Prostate gland (tissue), 2 donors: ENCODE results near the gene DSCAM. TPM values are rescaled to one million over a fixed set of nuclear protein-coding genes. Genes with fewer than 3 reads are reported as not detected.

Experiments used
- DNase-seq: peaks from one replicate; pipeline ENCODE4 v3.0.0-alpha.2; 2019; ENCODE audit warnings: low spot score
- H3K27ac ChIP-seq, 2 donors: fragments of 200-600 bp; sonication (generic); 2 replicates each; pipeline ENCODE4 v1.5.1; 2017 to 2019
- H3K27me3 ChIP-seq: fragments of 200-600 bp; sonication (generic); replicated peaks from 2 replicates; pipeline ENCODE4 v1.5.1; 2019; ENCODE audit not compliant: insufficient read depth
- H3K36me3 ChIP-seq, 2 donors: fragments of 200-600 bp; sonication (generic); 1 replicate in 1 of 2; 2 replicates in 1 of 2; pipeline versions ENCODE4 v1.5.1 to v1.8.1; 2017 to 2019
- H3K4me1 ChIP-seq: fragments of 200-600 bp; sonication (generic); replicated peaks from 2 replicates; pipeline ENCODE4 v1.5.1; 2019
- H3K4me3 ChIP-seq, 2 donors: fragments of 200-600 bp; sonication (generic); 2 replicates each; pipeline ENCODE4 v1.5.1; 2017 to 2019
- H3K9me3 ChIP-seq: fragments of 200-600 bp; sonication (generic); 2 replicates; pipeline ENCODE4 v1.5.1; 2017
- POLR2A ChIP-seq: fragments of 450-650 bp; IDR thresholded peaks from one replicate; pipeline ENCODE4 v1.6.1; 2016; ENCODE audit warnings: antibody characterized with exemption, mild to moderate bottlenecking
- POLR2AphosphoS5 ChIP-seq: sonication (generic); formaldehyde crosslinking; IDR thresholded peaks from one replicate; pipeline ENCODE4 v1.6.1; 2017; ENCODE audit warnings: antibody characterized with exemption
- WGBS: methylation state at CpG from one replicate; pipeline ENCODE4 v1.1.5; 2018; 5-methylcytosine and 5-hydroxymethylcytosine counted together
- intact Hi-C: fragments of 100-400 bp; cut with DNase I; formaldehyde crosslinking; loops from one replicate; pipeline ENCODE4 v1.14.2; 2022
- total RNA-seq, 2 donors: library from RNA; depleted of rRNA; stranded (reverse); fragments of >200 nt; gene quantifications; one replicate each; pipeline ENCODE4 v1.1.0, GENCODE V29; 2016
- TF ChIP-seq, protein P1 (sequence below), 4 experiments: fragments of 200-600 bp in 2 of 4; fragments of 450-650 bp in 2 of 4; sonication (generic) in 2 of 4; IDR thresholded peaks; 1 replicate in 3 of 4; 2 replicates in 1 of 4; pipeline ENCODE4 v1.5.1; 2016 to 2019; ENCODE audit warnings: antibody characterized with exemption in 4 of 4, mild to moderate bottlenecking in 2 of 4, moderate library complexity in 2 of 4

DSCAM gene
- total RNA-seq, 2 donors from 2014 or later = under 0.01 to 1.6 TPM

GRCh38 chr21:40433538-40433937 is 413.4 kb downstream of the DSCAM start:
- TF ChIP-seq, protein P1, sequence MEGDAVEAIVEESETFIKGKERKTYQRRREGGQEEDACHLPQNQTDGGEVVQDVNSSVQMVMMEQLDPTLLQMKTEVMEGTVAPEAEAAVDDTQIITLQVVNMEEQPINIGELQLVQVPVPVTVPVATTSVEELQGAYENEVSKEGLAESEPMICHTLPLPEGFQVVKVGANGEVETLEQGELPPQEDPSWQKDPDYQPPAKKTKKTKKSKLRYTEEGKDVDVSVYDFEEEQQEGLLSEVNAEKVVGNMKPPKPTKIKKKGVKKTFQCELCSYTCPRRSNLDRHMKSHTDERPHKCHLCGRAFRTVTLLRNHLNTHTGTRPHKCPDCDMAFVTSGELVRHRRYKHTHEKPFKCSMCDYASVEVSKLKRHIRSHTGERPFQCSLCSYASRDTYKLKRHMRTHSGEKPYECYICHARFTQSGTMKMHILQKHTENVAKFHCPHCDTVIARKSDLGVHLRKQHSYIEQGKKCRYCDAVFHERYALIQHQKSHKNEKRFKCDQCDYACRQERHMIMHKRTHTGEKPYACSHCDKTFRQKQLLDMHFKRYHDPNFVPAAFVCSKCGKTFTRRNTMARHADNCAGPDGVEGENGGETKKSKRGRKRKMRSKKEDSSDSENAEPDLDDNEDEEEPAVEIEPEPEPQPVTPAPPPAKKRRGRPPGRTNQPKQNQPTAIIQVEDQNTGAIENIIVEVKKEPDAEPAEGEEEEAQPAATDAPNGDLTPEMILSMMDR (IDR thresholded peaks at IDR 0.05) = no peak
- TF ChIP-seq POLR2AphosphoS5 (no peak), POLR2A (no peak)
- Histone ChIP-seq H3K27me3 (no peaks in the 10 kb centered on the region), H3K4me3 (no peak overlapping the region), H3K4me1 (no peaks in the 10 kb centered on the region), H3K36me3 (no peaks in the 10 kb centered on the region), H3K27ac (no peak overlapping the region), H3K9me3 (no peaks in the 10 kb centered on the region)
- intact Hi-C loops = no loop called here
- DNase-seq = no peak
- WGBS = 95% methylated on average over 2 of the region's 2 CpGs

DNA sequence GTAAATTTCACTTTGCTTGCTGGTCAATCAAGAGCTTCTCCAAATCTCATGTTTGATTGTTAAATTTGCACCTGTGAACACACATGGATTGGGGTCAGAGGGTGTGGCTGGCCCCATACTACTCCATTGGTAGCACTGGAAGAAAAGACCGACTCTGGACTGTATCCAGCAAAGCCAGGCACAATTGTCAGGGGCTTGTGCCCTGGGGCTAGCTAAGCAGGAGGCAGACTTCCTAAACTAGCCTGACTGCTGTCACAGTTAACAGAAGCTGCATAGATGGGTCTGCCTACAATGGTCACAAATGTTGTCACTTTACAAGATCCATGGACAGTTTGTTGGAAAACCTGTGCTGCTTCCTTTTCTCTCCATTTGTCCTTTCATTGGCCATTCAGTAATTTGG is 421.0 kb downstream of the DSCAM start:
- Histone ChIP-seq H3K27me3 (no peaks in the 10 kb centered on the region), H3K4me1 (no peaks in the 10 kb centered on the region), H3K9me3 (no peaks in the 10 kb centered on the region), H3K4me3 (no peak overlapping the region), H3K36me3 (no peaks in the 10 kb centered on the region), H3K27ac (no peak overlapping the region)
- intact Hi-C loops = no loop called here
- TF ChIP-seq POLR2A = no peak
- TF ChIP-seq POLR2AphosphoS5 = no peak
- TF ChIP-seq, protein P1 (IDR thresholded peaks at IDR 0.05) = no peak
- 62% methylated on average over 1 of the region's 1 CpG for WGBS
- DNase-seq = no peak

- no peak for DNase-seq
- 76% methylated on average over 12 of the region's 12 CpGs for WGBS
- Histone ChIP-seq H3K9me3 (no peaks in the 10 kb centered on the region), H3K27ac (no peak overlapping the region), H3K4me1 (no peaks in the 10 kb centered on the region), H3K4me3 (no peak overlapping the region), H3K27me3 (no peaks in the 10 kb centered on the region), H3K36me3 (no peaks in the 10 kb centered on the region)
- intact Hi-C loops = no loop called here
- no peak for TF ChIP-seq POLR2AphosphoS5
- TF ChIP-seq, protein P1 (IDR thresholded peaks at IDR 0.05) = no peak
- TF ChIP-seq POLR2A = no peak
Observed at GRCh38 chr21:40422896-40423635, 423.9 kb downstream of the DSCAM start.

DNA sequence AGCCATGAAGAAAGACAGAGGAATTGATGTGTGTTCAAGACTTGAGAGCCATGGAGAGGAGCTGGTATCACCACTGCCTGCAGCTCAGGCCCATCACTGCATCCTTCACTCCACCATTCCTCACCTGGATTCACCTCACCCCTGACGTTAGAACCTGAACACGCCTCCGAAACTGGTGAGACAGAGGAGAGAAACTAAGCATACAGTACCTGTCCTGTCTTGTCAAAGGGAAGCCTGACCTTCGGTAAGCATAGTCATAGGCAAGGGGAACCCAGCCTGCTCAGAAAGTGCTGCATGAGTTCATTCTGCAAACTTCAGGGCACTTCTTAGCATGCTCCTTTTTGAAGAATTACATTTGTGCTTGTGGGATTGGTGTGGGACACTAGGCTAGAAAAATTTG is 425.8 kb downstream of the DSCAM start:
- no peak overlapping the region for H3K27ac ChIP-seq
- no peak for DNase-seq
- intact Hi-C loops = no loop called here
- H3K36me3 ChIP-seq = no peaks in the 10 kb centered on the region
- H3K4me1 ChIP-seq = no peaks in the 10 kb centered on the region
- H3K27me3 ChIP-seq = no peaks in the 10 kb centered on the region
- H3K9me3 ChIP-seq = no peaks in the 10 kb centered on the region
- no peak overlapping the region for H3K4me3 ChIP-seq
- TF ChIP-seq, protein P1 (IDR thresholded peaks at IDR 0.05) = no peak
- TF ChIP-seq POLR2A = no peak
- TF ChIP-seq POLR2AphosphoS5 = no peak
- WGBS = 65% methylated on average over 4 of the region's 4 CpGs

- Histone ChIP-seq H3K9me3 (no peaks in the 10 kb centered on the region), H3K4me3 (no peak overlapping the region), H3K27ac (no peak overlapping the region), H3K4me1 (no peaks in the 10 kb centered on the region), H3K36me3 (no peaks in the 10 kb centered on the region), H3K27me3 (no peaks in the 10 kb centered on the region)
- intact Hi-C loops = no loop called here
- TF ChIP-seq POLR2A (no peak), POLR2AphosphoS5 (no peak)
- TF ChIP-seq, protein P1 (IDR thresholded peaks at IDR 0.05) = no peak
- no peak for DNase-seq
Observed at GRCh38 chr21:40416572-40416971, 430.4 kb downstream of the DSCAM start.
